ENCODE data around the gene ZNF680.
"Not testable (repeated sequence)": the region's sequence is repeated elsewhere in the genome, so short reads cannot be mapped to it uniquely, and the experiment has no call there.

ZNF680 gene

GRCh38 chr7:64574540-64575099, 11.7 kb upstream of the ZNF680 start:
- no peaks in the 10 kb centered on the region for H3K79me2 ChIP-seq (ENCODE audit: control insufficient read depth, low read length)
- H3K27me3 ChIP-seq (ENCODE audit: control insufficient read depth, low read length), result no peaks in the 10 kb centered on the region
- no peak overlapping the region for H3K4me3 ChIP-seq (ENCODE audit: low read length)
- H3F3A ChIP-seq (ENCODE audit: control insufficient read depth, insufficient read depth), result no peaks in the 10 kb centered on the region
- no peaks in the 10 kb centered on the region for H3K4me1 ChIP-seq (ENCODE audit: control insufficient read depth, low read length)
- no peak for TF ChIP-seq CTCF (IDR thresholded peaks at IDR 0.05; ENCODE audit: low read depth, low read length, poor library complexity, severe bottlenecking)
- no peak for TF ChIP-seq EZH2phosphoT487 (IDR thresholded peaks at IDR 0.05; ENCODE audit: borderline replicate concordance, low read length)
- H4K20me1 ChIP-seq (ENCODE audit: control insufficient read depth, insufficient read depth, low read depth, low read length), result no peaks in the 10 kb centered on the region
- no peak overlapping the region for H3K4me2 ChIP-seq (ENCODE audit: low read length)
- no peaks in the 10 kb centered on the region for H3K36me3 ChIP-seq (ENCODE audit: control insufficient read depth, low read length)
- no peak overlapping the region for H3K27ac ChIP-seq (ENCODE audit: low read depth, low read length)
- H3K9me3 ChIP-seq (ENCODE audit: control insufficient read depth, insufficient read depth, low read length), result peaks cover 12% of the 10 kb centered on the region; the same call in 1 of the 2 replicates
- no peaks in the 10 kb centered on the region for H3K9me2 ChIP-seq (replicated peaks; ENCODE audit: control insufficient read depth, low read length)

GRCh38 chr7:64570284-64570605, 7.4 kb upstream of the ZNF680 start:
- H3K27ac ChIP-seq (ENCODE audit: low read depth, low read length); H3K4me3 ChIP-seq (ENCODE audit: low read length); H3K27me3 ChIP-seq (ENCODE audit: control insufficient read depth, low read length); H4K20me1 ChIP-seq (ENCODE audit: control insufficient read depth, insufficient read depth, low read depth, low read length); H3K4me1 ChIP-seq (ENCODE audit: control insufficient read depth, low read length); H3F3A ChIP-seq (ENCODE audit: control insufficient read depth, insufficient read depth); H3K4me2 ChIP-seq (ENCODE audit: low read length); H3K9me2 ChIP-seq (replicated peaks; ENCODE audit: control insufficient read depth, low read length); H3K36me3 ChIP-seq (ENCODE audit: control insufficient read depth, low read length); H3K79me2 ChIP-seq (ENCODE audit: control insufficient read depth, low read length): not testable (repeated sequence)
- H3K9me3 ChIP-seq (ENCODE audit: control insufficient read depth, insufficient read depth, low read length), result peaks cover 21% of the 10 kb centered on the region; the same call in 1 of the 2 replicates

- not testable (repeated sequence) for H3K36me3 ChIP-seq (ENCODE audit: control insufficient read depth, low read length); H3K27ac ChIP-seq (ENCODE audit: low read depth, low read length); H3K79me2 ChIP-seq (ENCODE audit: control insufficient read depth, low read length); H3K4me3 ChIP-seq (ENCODE audit: low read length); H3F3A ChIP-seq (ENCODE audit: control insufficient read depth, insufficient read depth); H4K20me1 ChIP-seq (ENCODE audit: control insufficient read depth, insufficient read depth, low read depth, low read length); H3K9me2 ChIP-seq (replicated peaks; ENCODE audit: control insufficient read depth, low read length); H3K4me1 ChIP-seq (ENCODE audit: control insufficient read depth, low read length); H3K4me2 ChIP-seq (ENCODE audit: low read length); H3K27me3 ChIP-seq (ENCODE audit: control insufficient read depth, low read length)
- peaks cover 19% of the 10 kb centered on the region; the same call in 1 of the 2 replicates for H3K9me3 ChIP-seq (ENCODE audit: control insufficient read depth, insufficient read depth, low read length)
These were observed 6.8 kb upstream of the ZNF680 start for GRCh38 chr7:64569372-64570283.

- no peaks in the 10 kb centered on the region for H3K27me3 ChIP-seq (ENCODE audit: control insufficient read depth, low read length)
- no peaks in the 10 kb centered on the region for H3F3A ChIP-seq (ENCODE audit: control insufficient read depth, insufficient read depth)
- H3K4me3 ChIP-seq (ENCODE audit: low read length), result peak overlapping the region; percentile 96
- H3K9me2 ChIP-seq (replicated peaks; ENCODE audit: control insufficient read depth, low read length), result no peaks in the 10 kb centered on the region
- peaks cover 55% of the 10 kb centered on the region for H3K79me2 ChIP-seq (ENCODE audit: control insufficient read depth, low read length)
- no peaks in the 10 kb centered on the region for H4K20me1 ChIP-seq (ENCODE audit: control insufficient read depth, insufficient read depth, low read depth, low read length)
- peaks cover 15% of the 10 kb centered on the region for H3K4me1 ChIP-seq (ENCODE audit: control insufficient read depth, low read length)
- peak overlapping the region; percentile 58 for H3K4me2 ChIP-seq (ENCODE audit: low read length)
- peaks cover 25% of the 10 kb centered on the region; the same call in 1 of the 2 replicates for H3K9me3 ChIP-seq (ENCODE audit: control insufficient read depth, insufficient read depth, low read length)
- H3K36me3 ChIP-seq (ENCODE audit: control insufficient read depth, low read length), result peaks cover 44% of the 10 kb centered on the region
- H3K27ac ChIP-seq (ENCODE audit: low read depth, low read length), result peak overlapping the region; percentile 77
- TF ChIP-seq EZH2phosphoT487 (IDR thresholded peaks at IDR 0.05; ENCODE audit: borderline replicate concordance, low read length), result no peak
These were observed 630 bp downstream of the ZNF680 start for GRCh38 chr7:64562256-64562625.

Data from DOHH2 (cell line).